Measurements from ENCODE around the gene CCSER1.
"Not testable (repeated sequence)": the region's sequence is repeated elsewhere in the genome, so short reads cannot be mapped to it uniquely, and the experiment has no call there.

The CCSER1 gene

GRCh38 chr4:91356496-91356895, 1229.3 kb downstream of the CCSER1 start:
- H3K4me1 ChIP-seq; in situ Hi-C loops (cut with MboI; ENCODE audit: low sequenced_read_pairs); H3K9me3 ChIP-seq; H3K4me3 ChIP-seq; H3K27me3 ChIP-seq (ENCODE audit: low read depth); H3K36me3 ChIP-seq (replicated peaks); DNase-seq (ENCODE audit: low spot score in 2 of 2): not testable (repeated sequence)

- H3K4me1 ChIP-seq; H3K27me3 ChIP-seq (ENCODE audit: low read depth); H3K36me3 ChIP-seq (replicated peaks); DNase-seq (ENCODE audit: low spot score in 2 of 2); H3K9me3 ChIP-seq; in situ Hi-C loops (cut with MboI; ENCODE audit: low sequenced_read_pairs); H3K4me3 ChIP-seq: not testable (repeated sequence)
These were observed 1230.8 kb downstream of the CCSER1 start for GRCh38 chr4:91358016-91358415.

- H3K36me3 ChIP-seq (replicated peaks); H3K4me1 ChIP-seq; DNase-seq (ENCODE audit: low spot score in 2 of 2); H3K9me3 ChIP-seq; in situ Hi-C loops (cut with MboI; ENCODE audit: low sequenced_read_pairs); H3K27me3 ChIP-seq (ENCODE audit: low read depth); H3K4me3 ChIP-seq: not testable (repeated sequence)
These were observed 1231.4 kb downstream of the CCSER1 start for GRCh38 chr4:91358621-91359020.

- no peak for DNase-seq (ENCODE audit: low spot score in 2 of 2)
- in situ Hi-C loops (cut with MboI; ENCODE audit: low sequenced_read_pairs), result no loop called here
- no peaks in the 10 kb centered on the region for H3K9me3 ChIP-seq
- no peak overlapping the region for H3K4me3 ChIP-seq
- H3K27me3 ChIP-seq (ENCODE audit: low read depth), result no peaks in the 10 kb centered on the region
- no peaks in the 10 kb centered on the region for H3K36me3 ChIP-seq (replicated peaks)
- no peaks in the 10 kb centered on the region for H3K4me1 ChIP-seq
These were observed 1232.1 kb downstream of the CCSER1 start for GRCh38 chr4:91359041-91360031.

- DNase-seq (ENCODE audit: low spot score in 2 of 2), result no peak
- in situ Hi-C loops (cut with MboI; ENCODE audit: low sequenced_read_pairs), result no loop called here
- H3K4me3 ChIP-seq, result no peak overlapping the region
- no peaks in the 10 kb centered on the region for H3K4me1 ChIP-seq
- no peaks in the 10 kb centered on the region for H3K27me3 ChIP-seq (ENCODE audit: low read depth)
- no peaks in the 10 kb centered on the region for H3K9me3 ChIP-seq
- no peaks in the 10 kb centered on the region for H3K36me3 ChIP-seq (replicated peaks)
These were observed 1234.9 kb downstream of the CCSER1 start for GRCh38 chr4:91362125-91362524.

GRCh38 chr4:91366554-91366953, 1239.4 kb downstream of the CCSER1 start:
- H3K27me3 ChIP-seq (ENCODE audit: low read depth), result no peaks in the 10 kb centered on the region
- peak in 1 of 2 experiments; percentile 47 for DNase-seq (ENCODE audit: low spot score in 2 of 2)
- in situ Hi-C loops (cut with MboI; ENCODE audit: low sequenced_read_pairs), result no loop called here
- H3K36me3 ChIP-seq (replicated peaks), result no peaks in the 10 kb centered on the region
- H3K4me3 ChIP-seq, result no peak overlapping the region
- no peaks in the 10 kb centered on the region for H3K4me1 ChIP-seq
- no peaks in the 10 kb centered on the region for H3K9me3 ChIP-seq

- Histone ChIP-seq H3K27me3 (ENCODE audit: low read depth) (no peaks in the 10 kb centered on the region), H3K36me3 (replicated peaks) (no peaks in the 10 kb centered on the region), H3K4me3 (no peak overlapping the region), H3K9me3 (no peaks in the 10 kb centered on the region), H3K4me1 (no peaks in the 10 kb centered on the region)
- no peak for DNase-seq (ENCODE audit: low spot score in 2 of 2)
- in situ Hi-C loops (cut with MboI; ENCODE audit: low sequenced_read_pairs), result no loop called here
These were observed 1241.9 kb downstream of the CCSER1 start for GRCh38 chr4:91369116-91369515.

- H3K9me3 ChIP-seq, result no peaks in the 10 kb centered on the region
- no peaks in the 10 kb centered on the region for H3K27me3 ChIP-seq (ENCODE audit: low read depth)
- H3K36me3 ChIP-seq (replicated peaks), result no peaks in the 10 kb centered on the region
- no peak for DNase-seq (ENCODE audit: low spot score in 2 of 2)
- H3K4me1 ChIP-seq, result no peaks in the 10 kb centered on the region
- in situ Hi-C loops (cut with MboI; ENCODE audit: low sequenced_read_pairs), result no loop called here
- H3K4me3 ChIP-seq, result no peak overlapping the region
These were observed 1246.4 kb downstream of the CCSER1 start for GRCh38 chr4:91373546-91373945.

- H3K4me1 ChIP-seq; H3K36me3 ChIP-seq (replicated peaks); H3K27me3 ChIP-seq (ENCODE audit: low read depth); in situ Hi-C loops (cut with MboI; ENCODE audit: low sequenced_read_pairs); H3K9me3 ChIP-seq; DNase-seq (ENCODE audit: low spot score in 2 of 2); H3K4me3 ChIP-seq: not testable (repeated sequence)
These were observed 1278.2 kb downstream of the CCSER1 start for GRCh38 chr4:91405431-91405830.

GRCh38 chr4:91422011-91422410, 1294.8 kb downstream of the CCSER1 start:
- no peaks in the 10 kb centered on the region for H3K36me3 ChIP-seq (replicated peaks)
- no peaks in the 10 kb centered on the region for H3K4me1 ChIP-seq
- H3K9me3 ChIP-seq, result no peaks in the 10 kb centered on the region
- no peaks in the 10 kb centered on the region for H3K27me3 ChIP-seq (ENCODE audit: low read depth)
- in situ Hi-C loops (cut with MboI; ENCODE audit: low sequenced_read_pairs), result no loop called here
- no peak overlapping the region for H3K4me3 ChIP-seq
- no peak for DNase-seq (ENCODE audit: low spot score in 2 of 2)

- H3K27me3 ChIP-seq (ENCODE audit: low read depth), result no peaks in the 10 kb centered on the region
- in situ Hi-C loops (cut with MboI; ENCODE audit: low sequenced_read_pairs), result no loop called here
These were observed 1299.5 kb downstream of the CCSER1 start for GRCh38 chr4:91426725-91427124.

GRCh38 chr4:91427171-91427570, 1300.0 kb downstream of the CCSER1 start:
- no peaks in the 10 kb centered on the region for H3K4me1 ChIP-seq
- in situ Hi-C loops (cut with MboI; ENCODE audit: low sequenced_read_pairs), result no loop called here
- no peak overlapping the region for H3K4me3 ChIP-seq

More at GRCh38 chr4:91426725-91427124, 1299.5 kb downstream of the CCSER1 start:
- no peak for DNase-seq (ENCODE audit: low spot score in 2 of 2)
- no peaks in the 10 kb centered on the region for H3K9me3 ChIP-seq
- no peaks in the 10 kb centered on the region for H3K36me3 ChIP-seq (replicated peaks)
- H3K4me1 ChIP-seq, result no peaks in the 10 kb centered on the region
- H3K4me3 ChIP-seq, result no peak overlapping the region

GRCh38 chr4:91434631-91435030, 1307.4 kb downstream of the CCSER1 start:
- H3K4me3 ChIP-seq, result no peak overlapping the region
- no peaks in the 10 kb centered on the region for H3K36me3 ChIP-seq (replicated peaks)
- H3K9me3 ChIP-seq, result no peaks in the 10 kb centered on the region
- in situ Hi-C loops (cut with MboI; ENCODE audit: low sequenced_read_pairs), result no loop called here
- no peak for DNase-seq (ENCODE audit: low spot score in 2 of 2)
- H3K4me1 ChIP-seq, result no peaks in the 10 kb centered on the region
- no peaks in the 10 kb centered on the region for H3K27me3 ChIP-seq (ENCODE audit: low read depth)

More at GRCh38 chr4:91427171-91427570, 1300.0 kb downstream of the CCSER1 start:
- no peaks in the 10 kb centered on the region for H3K36me3 ChIP-seq (replicated peaks)
- no peaks in the 10 kb centered on the region for H3K27me3 ChIP-seq (ENCODE audit: low read depth)
- DNase-seq (ENCODE audit: low spot score in 2 of 2), result no peak
- no peaks in the 10 kb centered on the region for H3K9me3 ChIP-seq

- Histone ChIP-seq H3K27me3 (ENCODE audit: low read depth) (no peaks in the 10 kb centered on the region), H3K36me3 (replicated peaks) (no peaks in the 10 kb centered on the region), H3K4me1 (no peaks in the 10 kb centered on the region), H3K4me3 (no peak overlapping the region), H3K9me3 (no peaks in the 10 kb centered on the region)
- in situ Hi-C loops (cut with MboI; ENCODE audit: low sequenced_read_pairs), result no loop called here
- no peak for DNase-seq (ENCODE audit: low spot score in 2 of 2)
These were observed 1309.4 kb downstream of the CCSER1 start for GRCh38 chr4:91436556-91436955.
